Left lung (tissue), 10 donors: ENCODE measurements around the gene SREBF2. TPM values are rescaled to one million over a fixed set of nuclear protein-coding genes. Genes with fewer than 3 reads are reported as not detected.
A peak's percentile ranks its signal among the peaks of the same experiment; 100 is the strongest.

Experiments used
- ATAC-seq: fragments of 200-7000 bp; cut with Tn5 transposase; one replicate; pipeline ENCODE4 v1.9.1; 2020; ENCODE audit warnings: moderate library complexity
- DNase-seq, 4 donors: peaks; one replicate each; pipeline ENCODE4 v3.0.0-alpha.2; 2013 to 2020
- H3K27ac ChIP-seq, 2 donors: fragments of 200-600 bp; sonication (generic) in 1 of 2; one replicate each; pipeline versions ENCODE4 v1.5.0 to v1.8.0; 2020 to 2021
- H3K27me3 ChIP-seq, 2 donors: fragments of 200-600 bp; sonication (generic) in 1 of 2; one replicate each; pipeline versions ENCODE4 v1.5.0 to v1.8.0; 2020 to 2021
- H3K36me3 ChIP-seq, 2 donors: fragments of 200-600 bp; sonication (generic) in 1 of 2; one replicate each; pipeline versions ENCODE4 v1.5.0 to v1.8.0; 2020 to 2021
- H3K4me1 ChIP-seq, 2 donors: fragments of 200-600 bp; one replicate each; pipeline ENCODE4 v1.8.0; 2021
- H3K4me3 ChIP-seq, 2 donors: fragments of 200-600 bp; sonication (generic) in 1 of 2; one replicate each; pipeline versions ENCODE4 v1.5.0 to v1.8.0; 2020 to 2021; ENCODE audit warnings: mild to moderate bottlenecking in 1 of 2
- H3K9me3 ChIP-seq, 2 donors: fragments of 200-600 bp; sonication (generic) in 1 of 2; one replicate each; pipeline versions ENCODE4 v1.5.0 to v1.8.0; 2020 to 2021
- intact Hi-C, 2 donors: fragments of 100-400 bp; cut with DNase I; formaldehyde crosslinking; loops; one replicate each; pipeline versions ENCODE4 v1.11.2 to v1.14.2; 2022
- polyA plus RNA-seq, 6 donors: library from polyadenylated mRNA; unstranded; fragments of 120-200 nt; gene quantifications; one replicate each; pipeline ENCODE4 v1.2.1, GENCODE V29; 2013; ENCODE audit not compliant: insufficient read length in 6 of 6
- total RNA-seq, 2 donors: library from RNA; stranded (reverse); fragmentation: NEBNext Ultra II Directional; extraction: Animal tissue kit (Norgen Biotek cat#: 25700); gene quantifications; one replicate each; pipeline ENCODE4 v1.2.1, GENCODE V29; 2021
- TF ChIP-seq, protein P1 (sequence below), 2 donors: fragments of 200-600 bp; sonication (generic) in 1 of 2; IDR thresholded peaks; one replicate each; pipeline versions ENCODE4 v1.5.0 to v1.8.0; 2021; ENCODE audit warnings: antibody characterized with exemption in 2 of 2
- donor health status: DM: no; HTN: yes; CAD: no.
- donor health status: DM: no; HTN: no; CAD: no.

Gene SREBF2
- total and polyA plus RNA-seq, 8 donors, result 49.2 to 162 (median 75.7) TPM

DNA sequence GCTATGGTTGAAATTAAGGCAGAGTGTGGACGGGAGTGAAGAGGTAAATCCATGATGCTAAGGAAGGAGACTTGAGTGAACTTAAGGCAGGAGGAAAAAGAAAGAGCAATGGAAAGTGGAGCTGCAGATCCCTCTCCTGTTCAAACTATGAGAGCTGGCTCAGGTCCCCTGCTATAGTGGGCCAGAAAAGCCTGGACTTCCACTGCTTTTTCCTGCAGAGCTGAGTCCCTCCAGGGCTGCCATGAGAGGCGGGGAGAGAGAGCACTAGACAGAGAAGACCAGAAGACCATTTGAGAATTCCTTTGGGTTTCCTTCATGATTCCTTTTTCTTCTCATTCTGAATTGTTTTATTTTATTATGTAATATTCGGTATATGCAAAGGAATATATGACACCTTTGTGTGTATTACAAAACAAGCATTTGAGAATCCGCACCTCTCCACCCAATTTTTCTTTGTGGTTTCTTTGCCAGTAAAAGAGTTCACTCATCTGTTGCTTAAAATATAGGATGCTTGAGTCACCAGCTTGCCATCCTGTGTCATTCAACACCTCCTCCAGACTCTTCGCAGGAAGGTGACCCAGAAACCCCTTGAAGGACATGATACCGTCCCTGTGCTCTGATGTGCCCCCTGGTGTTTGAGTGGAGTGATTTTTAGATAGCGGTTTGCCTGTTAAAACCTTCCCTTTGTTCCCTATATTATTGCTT is 24.4 kb downstream of the SREBF2 start:
- peak overlapping the region in 1 of 2 donors; percentile 50 for H3K27ac ChIP-seq
- H3K9me3 ChIP-seq, result no peaks in the 10 kb centered on the region
- intact Hi-C loops, result no loop called here
- DNase-seq, result peak in 1 of 4 donors; percentile 37
- peak; percentile 50 for ATAC-seq
- no peaks in the 10 kb centered on the region for H3K27me3 ChIP-seq
- peaks cover 4 to 56% of the 10 kb centered on the region in 2 donors for H3K4me1 ChIP-seq
- TF ChIP-seq, protein P1, sequence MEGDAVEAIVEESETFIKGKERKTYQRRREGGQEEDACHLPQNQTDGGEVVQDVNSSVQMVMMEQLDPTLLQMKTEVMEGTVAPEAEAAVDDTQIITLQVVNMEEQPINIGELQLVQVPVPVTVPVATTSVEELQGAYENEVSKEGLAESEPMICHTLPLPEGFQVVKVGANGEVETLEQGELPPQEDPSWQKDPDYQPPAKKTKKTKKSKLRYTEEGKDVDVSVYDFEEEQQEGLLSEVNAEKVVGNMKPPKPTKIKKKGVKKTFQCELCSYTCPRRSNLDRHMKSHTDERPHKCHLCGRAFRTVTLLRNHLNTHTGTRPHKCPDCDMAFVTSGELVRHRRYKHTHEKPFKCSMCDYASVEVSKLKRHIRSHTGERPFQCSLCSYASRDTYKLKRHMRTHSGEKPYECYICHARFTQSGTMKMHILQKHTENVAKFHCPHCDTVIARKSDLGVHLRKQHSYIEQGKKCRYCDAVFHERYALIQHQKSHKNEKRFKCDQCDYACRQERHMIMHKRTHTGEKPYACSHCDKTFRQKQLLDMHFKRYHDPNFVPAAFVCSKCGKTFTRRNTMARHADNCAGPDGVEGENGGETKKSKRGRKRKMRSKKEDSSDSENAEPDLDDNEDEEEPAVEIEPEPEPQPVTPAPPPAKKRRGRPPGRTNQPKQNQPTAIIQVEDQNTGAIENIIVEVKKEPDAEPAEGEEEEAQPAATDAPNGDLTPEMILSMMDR (IDR thresholded peaks at IDR 0.05), result peak; percentile 37 to 42
- no peaks in the 10 kb centered on the region for H3K36me3 ChIP-seq
- H3K4me3 ChIP-seq, result no peak overlapping the region

DNA sequence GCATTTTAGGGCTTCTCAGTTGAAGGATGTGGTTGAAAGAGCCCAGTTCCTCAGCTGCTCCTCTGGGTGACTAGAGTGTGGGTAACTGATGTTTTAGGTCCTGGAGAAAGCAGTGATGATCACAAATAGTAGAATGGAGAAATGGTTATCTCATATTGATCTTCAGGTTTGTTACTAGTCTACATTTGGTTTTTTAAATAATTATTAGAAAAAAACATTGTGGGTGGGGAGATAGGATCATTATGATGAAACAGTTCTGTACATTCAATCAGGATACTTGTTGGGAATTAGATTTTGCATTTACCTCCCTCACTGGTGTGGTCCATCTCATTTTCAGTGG is 24.9 kb downstream of the SREBF2 start:
- Histone ChIP-seq H3K9me3 (no peaks in the 10 kb centered on the region), H3K27ac (no peak overlapping the region), H3K36me3 (no peaks in the 10 kb centered on the region), H3K27me3 (no peaks in the 10 kb centered on the region), H3K4me1 (peaks cover 8 to 61% of the 10 kb centered on the region in 2 donors), H3K4me3 (no peak overlapping the region)
- ATAC-seq (no peak), DNase-seq (no peak)
- intact Hi-C loops, result no loop called here
- TF ChIP-seq, protein P1 (IDR thresholded peaks at IDR 0.05), result no peak

DNA sequence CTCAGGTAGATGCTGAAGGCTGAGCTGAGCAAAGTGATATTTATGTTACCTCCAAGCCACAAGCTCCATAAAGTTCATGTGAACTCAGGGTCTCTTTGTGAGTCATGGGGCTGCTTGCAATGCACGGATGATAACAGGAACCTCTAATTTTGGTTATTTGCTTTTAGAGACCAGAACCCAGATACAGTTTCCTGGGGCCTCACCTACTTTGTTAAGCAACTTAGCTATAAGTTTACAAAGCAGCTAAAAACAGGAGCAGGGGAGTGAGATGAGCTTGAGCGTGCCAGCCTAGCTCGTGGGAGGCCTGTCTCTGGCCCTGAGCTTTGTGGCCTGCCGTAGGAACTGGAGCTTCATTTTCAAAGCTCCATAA is 29.2 kb downstream of the SREBF2 start:
- intact Hi-C loops, result no loop called here
- Histone ChIP-seq H3K4me1 (peaks cover 8 to 64% of the 10 kb centered on the region in 2 donors), H3K27ac (peak overlapping the region; percentile 63 to 74), H3K4me3 (no peak overlapping the region), H3K36me3 (peaks cover 0 to 10% of the 10 kb centered on the region in 2 donors), H3K9me3 (no peaks in the 10 kb centered on the region), H3K27me3 (no peaks in the 10 kb centered on the region)
- TF ChIP-seq, protein P1 (IDR thresholded peaks at IDR 0.05), result no peak
- ATAC-seq, result peak; percentile 3
- no peak for DNase-seq

DNA sequence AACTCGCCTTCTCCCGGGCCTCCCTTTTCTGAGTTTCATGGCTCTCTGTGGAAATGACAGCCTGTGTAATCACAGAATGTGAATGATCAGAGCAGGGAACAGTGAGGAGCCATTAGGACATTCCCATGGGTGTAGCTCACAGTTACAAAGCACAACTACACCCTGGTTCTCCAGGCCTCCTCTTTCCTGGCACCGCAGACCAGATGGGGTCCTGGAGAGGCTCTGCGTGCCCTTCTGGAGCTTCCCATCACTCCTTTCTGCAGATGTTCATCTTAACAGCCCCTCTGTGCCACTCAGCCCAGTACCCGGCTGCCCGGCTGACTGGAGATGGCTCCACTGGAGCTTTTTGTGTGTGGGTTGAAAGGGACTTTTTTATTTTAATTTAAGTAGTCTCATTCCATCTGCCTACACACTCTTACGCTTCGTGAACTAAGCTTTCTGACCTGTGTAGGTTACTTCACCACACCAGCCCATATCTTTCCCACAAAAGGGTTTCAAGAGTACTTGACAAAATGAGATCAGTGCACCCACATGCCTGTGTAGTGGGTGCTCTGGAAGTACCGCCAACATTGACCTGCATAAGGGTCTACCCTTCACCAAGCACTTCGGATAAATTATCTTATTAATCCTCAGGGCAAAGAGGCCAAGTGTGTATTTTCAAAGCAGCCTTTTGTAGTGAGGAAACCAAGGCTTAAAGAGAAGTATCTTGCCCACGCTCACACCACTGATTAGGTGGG is 29.8 kb downstream of the SREBF2 start:
- DNase-seq (peak in 1 of 4 donors; percentile 36), ATAC-seq (peak; percentile 87)
- Histone ChIP-seq H3K36me3 (peaks cover 0 to 16% of the 10 kb centered on the region in 2 donors), H3K27ac (peak overlapping the region; percentile 63 to 74), H3K4me1 (peaks cover 8 to 58% of the 10 kb centered on the region in 2 donors), H3K27me3 (no peaks in the 10 kb centered on the region), H3K9me3 (no peaks in the 10 kb centered on the region), H3K4me3 (no peak overlapping the region)
- intact Hi-C loops, result no loop called here
- TF ChIP-seq, protein P1 (IDR thresholded peaks at IDR 0.05), result no peak

DNA sequence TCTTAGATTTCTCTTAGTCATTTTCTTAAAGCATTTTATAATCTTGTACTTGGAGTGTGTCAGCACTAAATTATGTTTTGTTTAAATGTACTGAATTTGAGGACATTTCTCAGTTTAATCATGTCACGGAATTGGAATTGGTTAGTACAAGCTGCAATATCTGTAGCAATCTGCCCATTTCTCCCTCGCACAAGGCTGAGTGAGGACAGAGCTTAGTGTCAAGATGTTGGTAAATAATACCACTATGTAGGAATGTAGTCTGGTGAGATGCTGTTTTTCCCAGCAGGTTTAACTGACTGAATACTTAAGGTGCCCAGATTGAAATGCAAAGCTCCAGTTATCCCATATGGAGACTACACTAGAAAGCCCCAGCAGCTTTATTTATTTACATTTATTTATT is 30.6 kb downstream of the SREBF2 start:
- intact Hi-C loops, result no loop called here
- ATAC-seq (peak; percentile 82), DNase-seq (no peak)
- peaks cover 0 to 23% of the 10 kb centered on the region in 2 donors for H3K36me3 ChIP-seq
- no peak overlapping the region for H3K4me3 ChIP-seq
- TF ChIP-seq, protein P1 (IDR thresholded peaks at IDR 0.05), result no peak
- H3K9me3 ChIP-seq, result no peaks in the 10 kb centered on the region
- H3K4me1 ChIP-seq, result peaks cover 8 to 51% of the 10 kb centered on the region in 2 donors
- peak overlapping the region in 1 of 2 donors; percentile 74 for H3K27ac ChIP-seq
- H3K27me3 ChIP-seq, result no peaks in the 10 kb centered on the region
